ENCODE data around the gene PLXNB2. TPM values are rescaled to one million over a fixed set of nuclear protein-coding genes. Genes with fewer than 3 reads are reported as not detected.

Gene PLXNB2
- total RNA-seq, 1 experiment from 2014 or later = 227 TPM

GRCh38 chr22:50298937-50299784 is 8.3 kb downstream of the PLXNB2 start:
- in situ Hi-C loops (cut with HindIII; ENCODE audit: low pct_unique_long_range_greater_than_20kb, low sequenced_read_pairs) (no loop called here), intact Hi-C loops (cut with micrococcal nuclease; ENCODE audit: unreplicated experiment) (no loop called here)
- POLR2A ChIA-PET = no interaction called here

GRCh38 chr22:50298266-50298637 is 9.2 kb downstream of the PLXNB2 start:
- POLR2A ChIA-PET = no interaction called here
- CTCF ChIA-PET = no interaction called here
- no peaks in the 10 kb centered on the region for H3K27me3 ChIP-seq (ENCODE audit: control insufficient read depth, insufficient read depth, low read length)
- TF ChIP-seq REST (IDR thresholded peaks at IDR 0.05; ENCODE audit: insufficient read depth in 1 of 2, low read depth in 2 of 2, low read length in 1 of 2) (no peak), CTCF (IDR thresholded peaks at IDR 0.05) (no peak), TCF7L2 (IDR thresholded peaks at IDR 0.05; ENCODE audit: low read depth, low read length) (no peak), SIN3A (IDR thresholded peaks at IDR 0.05; ENCODE audit: borderline replicate concordance, insufficient read depth, low read depth, low read length) (no peak), POLR2AphosphoS5 (IDR thresholded peaks at IDR 0.05; ENCODE audit: low read depth, low read length) (no peak)
- no peaks in the 10 kb centered on the region for H3K36me3 ChIP-seq (ENCODE audit: control insufficient read depth, insufficient read depth, low read length)
- ATAC-seq = no peak
- no peak overlapping the region for H3K4me3 ChIP-seq (ENCODE audit: low read depth in 2 of 2, low read length in 2 of 2)
- in situ Hi-C loops (cut with HindIII; ENCODE audit: low pct_unique_long_range_greater_than_20kb, low sequenced_read_pairs) = no loop called here
- intact Hi-C loops (cut with micrococcal nuclease; ENCODE audit: unreplicated experiment) = no loop called here
- H3K9me3 ChIP-seq (ENCODE audit: control insufficient read depth, insufficient read depth, low read depth, low read length) = no peaks in the 10 kb centered on the region
- H3K27ac ChIP-seq (ENCODE audit: low read length) = peak overlapping the region; percentile 70
- peaks cover 74% of the 10 kb centered on the region for H3K4me1 ChIP-seq (ENCODE audit: control insufficient read depth, insufficient read depth, low read length)
- BruUV-seq (replicated peaks) = no TSS peak
- DNase-seq (ENCODE audit: low read depth, low spot score) = no peak

More at GRCh38 chr22:50298937-50299784, 8.3 kb downstream of the PLXNB2 start:
- Histone ChIP-seq H3K27ac (ENCODE audit: low read length) (peak overlapping the region; percentile 70), H3K4me1 (ENCODE audit: control insufficient read depth, insufficient read depth, low read length) (peaks cover 78% of the 10 kb centered on the region), H3K36me3 (ENCODE audit: control insufficient read depth, insufficient read depth, low read length) (no peaks in the 10 kb centered on the region), H3K27me3 (ENCODE audit: control insufficient read depth, insufficient read depth, low read length) (no peaks in the 10 kb centered on the region), H3K9me3 (ENCODE audit: control insufficient read depth, insufficient read depth, low read depth, low read length) (no peaks in the 10 kb centered on the region), H3K4me3 (ENCODE audit: low read depth in 2 of 2, low read length in 2 of 2) (peak overlapping the region; percentile 30 to 31)
- TF ChIP-seq SIN3A (IDR thresholded peaks at IDR 0.05; ENCODE audit: borderline replicate concordance, insufficient read depth, low read depth, low read length) (no peak), CTCF (IDR thresholded peaks at IDR 0.05) (no peak), POLR2AphosphoS5 (IDR thresholded peaks at IDR 0.05; ENCODE audit: low read depth, low read length) (no peak), TCF7L2 (IDR thresholded peaks at IDR 0.05; ENCODE audit: low read depth, low read length) (no peak), REST (IDR thresholded peaks at IDR 0.05; ENCODE audit: insufficient read depth in 1 of 2, low read depth in 2 of 2, low read length in 1 of 2) (no peak)
- 0 out of 2 replicates have a peak, but pooled peaks have one; percentile 5 for ATAC-seq
- no peak for DNase-seq (ENCODE audit: low read depth, low spot score)
- BruUV-seq (replicated peaks) = no TSS peak
- CTCF ChIA-PET = no interaction called here

Measured in Panc1 (cell line).